NT2/D1 (cell line): ENCODE data around the gene MAGEB2.

Experiments
- SUZ12 ChIP-seq: IDR thresholded peaks from 2 replicates; pipeline ENCODE4 v1.6.1; 2011; ENCODE audit not compliant: insufficient read length, insufficient read depth; ENCODE audit errors: extremely low read depth
- YY1 ChIP-seq: IDR thresholded peaks from 2 replicates; pipeline ENCODE4 v1.6.1; 2011; ENCODE audit not compliant: insufficient read length, insufficient read depth
- ZNF274 ChIP-seq: IDR thresholded peaks from 2 replicates; pipeline ENCODE4 v1.6.1; 2011; ENCODE audit warnings: mild to moderate bottlenecking, low read depth, low read length

DNA sequence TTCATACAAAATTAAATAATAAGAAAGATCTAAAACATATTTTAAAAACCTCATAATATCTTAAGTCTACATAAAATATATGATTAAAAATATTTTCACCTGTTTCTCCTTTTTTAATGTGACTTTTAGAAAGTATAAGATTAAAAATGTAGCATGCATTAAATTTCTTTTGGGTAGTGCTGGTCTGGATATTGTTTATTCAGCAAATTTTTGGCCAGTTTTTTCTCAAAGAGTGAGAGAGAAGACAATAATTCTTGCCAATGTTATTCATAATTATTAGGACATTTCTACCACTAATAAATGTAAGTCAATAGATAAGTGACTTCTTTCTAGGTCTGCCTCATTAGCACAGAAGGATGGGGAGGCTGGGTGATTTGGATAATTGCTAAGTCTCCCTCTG is 45.6 kb downstream of the MAGEB2 start:
- TF ChIP-seq YY1 (no peak), SUZ12 (no peak), ZNF274 (no peak)
